Cardiac septum (tissue), 1 donor: Measurements from ENCODE around the gene CSPG5. TPM values are rescaled to one million over a fixed set of nuclear protein-coding genes. Genes with fewer than 3 reads are reported as not detected.

Source experiments
- DNase-seq: peaks from one replicate; pipeline ENCODE4 v3.0.0-alpha.2; 2020; ENCODE audit warnings: low spot score
- intact Hi-C: fragments of 100-400 bp; cut with DNase I; formaldehyde crosslinking; loops from one replicate; pipeline ENCODE4 v1.14.0; 2022
- long read RNA-seq: library from polyadenylated mRNA; unstranded; transcript quantifications from one replicate; pipeline ENCODE4 v2.0.0, GENCODE V29; 2021
- total RNA-seq: library from RNA; stranded (reverse); fragmentation: NEBNext Ultra II Directional; extraction: Animal tissue kit (Norgen Biotek cat#: 25700); gene quantifications from one replicate; pipeline ENCODE4 v1.2.1, GENCODE V29; 2021
- donor health status: DM: no; HTN: no; CAD: no.

The CSPG5 gene, protein sequence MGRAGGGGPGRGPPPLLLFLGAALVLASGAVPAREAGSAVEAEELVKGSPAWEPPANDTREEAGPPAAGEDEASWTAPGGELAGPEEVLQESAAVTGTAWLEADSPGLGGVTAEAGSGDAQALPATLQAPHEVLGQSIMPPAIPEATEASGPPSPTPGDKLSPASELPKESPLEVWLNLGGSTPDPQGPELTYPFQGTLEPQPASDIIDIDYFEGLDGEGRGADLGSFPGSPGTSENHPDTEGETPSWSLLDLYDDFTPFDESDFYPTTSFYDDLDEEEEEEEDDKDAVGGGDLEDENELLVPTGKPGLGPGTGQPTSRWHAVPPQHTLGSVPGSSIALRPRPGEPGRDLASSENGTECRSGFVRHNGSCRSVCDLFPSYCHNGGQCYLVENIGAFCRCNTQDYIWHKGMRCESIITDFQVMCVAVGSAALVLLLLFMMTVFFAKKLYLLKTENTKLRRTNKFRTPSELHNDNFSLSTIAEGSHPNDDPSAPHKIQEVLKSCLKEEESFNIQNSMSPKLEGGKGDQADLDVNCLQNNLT
- 0.32 TPM for total RNA-seq
- long read RNA-seq: 0 reads

DNA sequence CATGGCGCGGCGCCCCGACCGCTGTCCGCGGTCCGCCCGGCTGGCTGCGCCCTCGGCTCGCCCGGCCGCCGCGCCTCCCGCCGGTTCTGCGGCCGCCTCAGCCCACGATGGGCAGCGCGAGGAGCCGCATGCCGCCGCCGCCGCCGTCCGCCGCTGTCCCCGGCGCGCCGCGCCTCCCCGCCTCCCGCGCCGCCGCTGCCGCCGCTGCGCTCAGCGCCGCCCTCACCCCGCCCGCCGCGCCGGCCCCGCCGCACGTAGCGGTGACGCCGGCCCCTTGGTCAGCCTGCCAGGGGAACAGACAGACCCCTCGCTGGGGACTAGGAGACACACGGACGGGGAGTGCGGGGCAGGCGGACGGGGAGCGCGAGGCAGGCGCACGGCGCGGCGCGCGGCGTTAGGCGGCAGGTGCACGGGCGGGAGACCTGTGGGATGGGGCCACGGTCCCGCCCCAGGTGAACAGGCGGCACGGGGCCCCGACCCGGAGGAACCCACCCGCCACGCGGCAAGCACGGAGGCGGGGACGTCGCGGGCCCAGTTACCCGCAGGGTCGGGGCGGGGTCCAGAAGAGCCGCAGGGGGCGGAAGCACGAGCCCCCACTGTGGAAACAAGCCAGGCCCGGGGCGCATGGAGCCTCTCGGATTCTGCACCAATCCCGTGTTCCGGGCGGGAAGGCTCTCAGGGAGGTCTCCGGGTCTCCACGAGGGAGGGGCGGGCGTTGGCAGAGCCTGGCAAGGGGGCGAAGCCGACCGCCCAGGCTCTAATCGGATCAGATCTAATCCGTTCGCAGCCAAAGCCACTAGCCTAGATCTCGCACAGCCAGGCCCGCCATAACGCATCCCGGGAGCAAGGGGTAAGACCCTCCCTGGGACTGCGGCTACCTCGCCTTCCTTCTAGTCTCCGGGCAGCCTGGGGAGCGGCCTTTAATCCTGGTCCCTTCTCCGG, at the start of gene CSPG5:
Gene CSPG5, minus strand, starts transcription at position 175 of the 942 bp plus-strand sequence. Its CDS starts 172 bp downstream, at position 3.
- intact Hi-C loops: no loop called here
- DNase-seq: no peak

DNA sequence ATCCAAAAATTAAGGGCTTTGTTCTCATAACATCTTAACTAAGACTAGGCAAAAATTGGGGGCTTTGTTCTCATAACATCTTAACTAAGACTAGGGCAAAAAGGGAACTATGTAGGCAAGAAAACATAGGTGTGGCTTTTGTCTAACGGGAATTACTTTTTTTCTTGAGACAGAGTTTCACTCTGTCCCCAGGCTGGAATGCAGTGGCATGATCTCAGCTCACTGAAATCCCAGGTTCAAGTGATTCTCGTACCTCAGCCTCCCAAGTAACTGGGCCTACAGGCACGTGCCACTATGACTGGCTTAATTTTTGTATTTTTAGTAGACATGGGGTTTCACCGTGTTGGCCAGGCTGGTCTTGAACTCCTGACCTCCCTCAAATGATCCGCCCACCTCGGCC, 49.8 kb upstream of the CSPG5 start:
- intact Hi-C loops: no loop called here
- no peak for DNase-seq

DNA sequence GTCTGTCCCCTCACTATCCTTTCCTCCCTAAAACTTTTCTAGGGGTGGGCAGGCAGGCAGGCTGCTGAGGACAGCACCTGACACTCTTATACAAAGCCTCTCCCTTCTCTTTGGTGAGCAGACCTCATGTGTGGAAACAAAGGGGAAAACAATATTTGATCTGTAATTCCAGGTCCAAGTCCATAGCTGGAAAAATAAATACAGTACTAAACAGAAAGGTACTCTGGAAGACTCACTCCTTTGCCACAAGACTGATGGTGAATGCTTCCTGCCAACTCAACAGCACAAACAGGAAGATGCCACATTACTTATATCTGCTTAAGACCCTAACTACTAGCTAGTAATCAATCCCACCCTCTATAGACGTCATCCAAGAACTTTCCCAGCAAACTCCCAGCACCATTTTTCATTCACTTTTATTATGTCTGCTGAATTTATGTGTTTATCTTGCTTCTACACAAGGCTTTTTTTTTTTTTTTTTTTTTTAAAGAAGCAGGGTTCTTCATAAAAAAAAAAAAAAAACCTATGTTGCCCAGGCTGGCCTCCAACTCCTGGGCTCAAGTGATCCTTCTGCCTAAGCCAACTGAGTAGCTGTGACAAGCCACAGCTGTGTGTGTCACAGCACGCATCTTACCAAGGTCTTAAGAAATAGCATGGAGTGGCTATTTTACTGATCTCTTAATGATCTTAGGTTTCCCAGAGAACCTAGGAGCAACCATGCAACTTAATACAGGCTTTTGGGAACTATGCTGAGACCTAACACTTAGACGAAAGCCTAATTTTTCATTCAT, 44.2 kb upstream of the CSPG5 start:
- DNase-seq: no peak
- intact Hi-C loops: no loop called here

DNA sequence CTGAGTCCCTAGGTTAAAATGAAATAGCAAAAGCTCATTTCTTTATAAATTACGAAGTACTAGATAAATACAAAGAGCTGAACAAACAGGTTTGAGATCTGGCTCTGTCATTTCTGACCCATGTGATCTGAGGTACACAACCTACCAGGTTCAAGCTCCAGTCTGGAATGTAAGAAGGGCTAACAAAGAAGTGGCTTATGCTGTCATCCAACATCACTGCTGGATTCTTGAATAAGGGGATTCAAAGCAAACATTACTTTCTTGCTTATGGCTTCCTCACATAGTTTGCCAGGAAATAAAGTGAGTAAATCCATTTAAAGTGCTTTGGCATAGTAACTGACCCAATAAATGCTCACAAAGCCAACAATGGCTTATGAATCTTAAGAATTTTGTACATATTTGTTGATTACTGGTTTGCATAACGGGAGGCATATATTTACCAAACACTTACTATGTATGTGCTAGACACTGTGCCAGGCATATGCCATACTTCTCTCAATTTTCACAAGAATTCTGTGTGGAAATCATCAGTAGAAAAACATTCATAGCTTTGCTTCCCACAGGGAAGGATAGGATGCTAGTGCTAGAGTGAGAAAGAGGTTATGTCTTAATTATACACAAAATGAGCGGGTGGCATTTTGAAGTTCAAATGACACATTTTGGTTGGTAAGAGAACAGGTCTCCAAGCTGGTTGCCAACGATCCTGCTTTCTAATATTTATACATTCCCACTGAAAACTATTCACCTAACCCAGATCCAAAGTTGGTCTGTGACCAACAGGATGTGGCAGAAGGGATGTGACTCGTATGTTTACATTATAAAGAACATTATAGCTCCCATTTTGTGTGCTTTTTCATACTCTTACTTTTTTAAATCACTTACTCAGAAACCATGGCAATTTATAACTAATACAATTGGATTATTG, 38.7 kb upstream of the CSPG5 start:
- intact Hi-C loops: no loop called here
- no peak for DNase-seq

DNA sequence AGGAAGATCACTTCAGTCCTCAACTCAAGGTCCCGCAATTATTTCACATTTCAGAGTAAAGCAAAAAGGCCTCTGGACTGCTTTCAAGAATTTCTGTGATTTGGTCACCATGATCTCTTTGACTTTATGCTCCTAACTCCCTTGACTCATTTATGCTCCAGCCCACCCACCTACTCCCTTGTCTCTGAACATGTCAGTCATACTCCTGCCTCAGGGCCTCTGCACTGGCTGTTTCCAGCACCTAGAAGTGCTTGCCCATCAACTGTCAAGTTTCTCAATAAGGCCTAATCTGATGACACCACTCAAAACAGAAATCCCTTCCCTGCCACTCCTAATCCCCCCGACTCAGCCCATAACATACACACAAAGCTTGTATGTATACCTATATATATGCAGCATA, 36.1 kb upstream of the CSPG5 start:
- no peak for DNase-seq
- intact Hi-C loops: no loop called here

DNA sequence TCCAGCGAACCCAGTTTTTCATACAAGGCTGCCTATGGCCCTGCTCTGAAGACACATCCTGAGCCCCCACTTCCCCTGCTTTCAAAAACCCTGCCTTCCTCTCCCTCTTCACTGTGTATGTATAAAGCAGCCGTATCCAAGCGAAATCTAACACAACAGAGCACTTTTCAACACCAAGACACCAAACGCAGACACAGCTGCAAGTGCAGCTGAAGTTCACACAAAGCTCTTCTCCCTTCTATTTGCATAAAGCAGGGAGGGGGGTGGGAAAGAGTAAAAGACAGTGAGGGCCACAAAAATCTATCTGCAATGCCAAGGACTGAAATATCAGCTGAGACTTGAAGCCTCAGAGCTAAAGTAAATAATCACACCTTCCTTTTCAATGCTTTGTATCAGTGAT, 35.1 kb upstream of the CSPG5 start:
- DNase-seq: no peak
- intact Hi-C loops: no loop called here

DNA sequence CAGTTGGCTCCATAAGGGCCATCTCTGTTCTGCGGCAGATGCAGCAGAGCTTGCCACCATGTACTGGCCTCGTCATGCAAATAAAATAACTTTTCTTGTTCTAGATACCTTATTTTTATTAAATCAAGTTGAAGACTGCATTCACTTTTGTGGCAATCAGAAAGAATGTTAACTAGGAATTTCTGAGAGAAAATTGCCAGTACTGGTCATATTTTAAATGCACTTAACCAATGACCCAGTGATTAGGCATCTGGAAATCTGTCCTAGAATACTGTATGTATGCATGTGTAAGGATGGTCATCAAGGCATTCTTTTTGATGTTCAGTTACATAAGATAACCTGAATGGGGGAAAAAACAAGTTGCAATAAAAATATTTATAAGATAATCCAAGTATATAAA, 34.2 kb upstream of the CSPG5 start:
- intact Hi-C loops: no loop called here
- DNase-seq: no peak

DNA sequence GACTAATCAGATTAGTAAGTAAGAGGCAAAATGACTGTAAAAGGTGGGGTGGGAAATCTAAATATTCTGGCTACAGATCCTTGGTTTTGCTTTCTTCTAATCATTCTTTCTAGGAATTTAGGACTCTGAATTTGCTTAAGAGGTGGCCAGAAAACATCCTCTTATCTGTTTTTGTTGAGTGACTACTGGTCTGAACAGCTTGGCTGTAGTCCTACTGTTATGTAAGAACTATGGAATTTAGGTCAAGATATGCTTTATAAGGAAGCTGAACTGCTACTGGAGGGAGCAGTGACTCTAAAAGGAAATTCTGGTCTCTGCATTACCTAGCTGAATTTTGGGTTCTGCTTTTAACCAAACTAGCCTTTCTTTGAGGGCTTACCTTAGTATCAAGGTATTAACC, 33.5 kb upstream of the CSPG5 start:
- intact Hi-C loops: no loop called here

DNA sequence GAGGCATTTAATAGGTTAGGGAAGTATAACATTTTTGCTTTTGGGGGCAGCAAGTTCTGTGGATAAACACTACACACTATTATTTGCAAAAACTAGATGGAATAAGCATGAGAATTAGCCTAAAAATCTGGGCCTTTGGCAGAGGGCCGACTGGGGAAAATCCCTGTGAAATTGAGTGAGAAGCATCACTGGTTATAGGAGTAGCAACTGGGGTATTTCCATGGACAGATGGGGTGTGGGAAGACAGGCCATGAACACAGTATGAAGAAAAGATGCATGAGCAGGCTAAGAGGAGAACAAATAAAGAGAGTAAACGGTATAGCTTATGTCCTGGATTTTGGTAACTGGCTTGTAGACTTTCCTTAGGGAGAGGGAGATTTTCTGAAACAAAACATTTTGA, 32.9 kb upstream of the CSPG5 start:
- intact Hi-C loops: no loop called here
- DNase-seq: no peak

More for the DNA sequence above, 33.5 kb upstream of the CSPG5 start:
- no peak for DNase-seq

DNA sequence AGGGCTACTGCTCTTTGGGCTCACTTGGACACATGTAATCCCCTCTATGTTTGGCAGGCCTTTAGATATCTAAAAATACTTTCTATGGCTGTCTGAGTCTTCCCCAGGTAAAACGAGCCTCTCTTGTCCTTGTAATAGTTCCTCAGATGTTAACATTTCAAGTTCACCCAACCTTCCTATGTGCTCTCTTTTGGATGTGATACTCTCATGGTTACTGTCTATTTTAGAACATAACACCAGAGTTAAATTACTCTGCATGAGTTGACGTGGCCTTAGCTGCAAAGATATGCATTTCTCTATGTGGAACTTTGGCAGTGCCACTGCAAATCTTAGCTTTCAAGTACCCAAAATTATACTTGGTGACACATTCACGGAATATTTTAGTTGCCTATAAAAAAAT, 31.9 kb upstream of the CSPG5 start:
- intact Hi-C loops: no loop called here
- DNase-seq: no peak

DNA sequence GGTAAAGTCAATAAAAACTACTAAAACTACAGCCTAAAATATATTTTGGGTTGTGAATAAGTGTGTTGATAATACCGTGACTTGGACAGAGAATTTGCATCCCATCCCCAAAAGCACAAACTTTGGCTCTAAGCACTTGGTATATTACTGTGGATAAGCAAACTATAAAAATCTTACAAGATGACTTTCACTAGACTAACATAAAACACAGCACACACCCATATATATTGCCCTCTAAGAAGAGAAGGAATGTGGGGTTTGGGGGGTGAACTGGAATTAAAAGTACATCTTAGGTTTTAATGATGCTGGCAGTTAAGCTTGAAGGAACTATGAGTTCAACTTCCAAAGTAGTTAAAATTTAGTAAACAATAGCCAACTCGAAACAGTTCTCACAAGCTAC, 28.7 kb upstream of the CSPG5 start:
- intact Hi-C loops: no loop called here
- no peak for DNase-seq

DNA sequence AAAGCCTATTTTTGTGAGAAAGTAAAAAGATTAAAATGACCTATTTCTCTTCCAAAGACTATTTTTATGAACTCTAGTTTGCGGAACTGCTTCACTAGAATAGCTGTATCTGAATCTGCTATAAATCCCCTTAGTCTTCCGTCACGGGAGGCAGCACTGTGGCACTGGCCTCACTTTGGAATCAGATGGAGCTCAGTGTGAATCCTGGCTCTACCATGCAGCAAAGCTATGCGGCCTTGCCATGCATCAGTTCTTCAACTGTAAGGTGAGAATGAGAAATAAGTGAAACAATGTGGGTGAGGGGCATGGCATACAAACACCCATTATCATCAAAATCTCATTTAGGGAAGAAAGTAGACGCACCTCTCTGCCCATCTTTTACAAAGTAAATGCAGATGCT, 27.5 kb upstream of the CSPG5 start:
- intact Hi-C loops: no loop called here
- DNase-seq: no peak

DNA sequence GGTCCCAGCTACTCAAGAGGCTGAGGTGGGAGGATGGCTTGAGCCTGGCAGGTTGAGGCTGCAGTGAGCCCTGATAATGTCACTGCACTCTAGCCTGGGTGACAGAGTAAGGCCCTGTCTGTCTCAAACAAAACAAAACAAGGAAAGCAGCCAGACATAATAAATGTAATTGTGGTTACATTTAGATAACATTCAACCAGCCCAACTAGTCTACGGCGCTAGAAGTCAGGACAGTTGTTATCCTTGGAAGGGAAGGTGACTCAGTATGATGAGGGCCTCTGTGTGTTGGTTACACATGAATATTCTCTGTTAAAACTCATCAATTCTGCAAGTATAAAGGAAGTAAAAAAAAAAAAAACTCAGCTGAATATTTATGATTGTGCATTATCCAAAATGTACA, 27.0 kb upstream of the CSPG5 start:
- DNase-seq: no peak
- intact Hi-C loops: no loop called here

DNA sequence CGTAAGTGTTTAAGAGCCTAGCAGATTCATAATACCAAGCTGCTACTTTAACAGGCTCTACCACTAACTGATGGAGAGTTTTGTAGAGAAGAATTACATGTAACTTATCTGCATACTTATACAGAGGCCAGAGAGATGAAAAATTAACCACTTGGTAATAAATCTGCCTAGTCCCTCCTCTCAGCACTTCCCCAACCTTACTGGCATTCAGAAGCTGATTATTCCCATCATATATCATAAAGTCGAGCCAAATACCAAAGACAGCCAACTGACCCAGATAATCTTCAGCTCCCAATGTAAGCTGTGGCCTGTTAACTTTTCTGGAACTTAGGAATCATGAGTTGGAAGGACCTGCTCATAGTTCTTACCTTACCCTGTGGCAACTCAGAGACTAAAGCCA, 25.5 kb upstream of the CSPG5 start:
- no peak for DNase-seq
- intact Hi-C loops: no loop called here

DNA sequence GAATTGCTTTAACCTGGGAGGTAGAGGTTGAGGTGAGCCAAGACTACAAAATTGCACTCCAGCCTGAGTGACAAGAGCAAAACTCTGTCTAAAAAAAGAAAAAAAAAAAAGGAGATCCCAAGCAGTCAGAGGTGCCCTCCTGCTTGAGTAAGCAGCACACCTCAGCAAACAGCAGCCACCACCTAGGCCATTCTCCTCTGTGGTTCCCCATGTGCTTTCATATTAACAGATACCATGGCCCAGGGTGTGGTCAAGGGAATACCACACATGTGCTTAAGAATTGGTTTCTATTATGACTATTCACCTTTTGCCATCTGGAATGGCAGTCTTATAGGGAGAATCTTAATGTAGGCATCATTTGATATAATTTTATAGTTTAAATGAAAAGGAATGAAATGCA, 24.7 kb upstream of the CSPG5 start:
- intact Hi-C loops: no loop called here
- DNase-seq: no peak

DNA sequence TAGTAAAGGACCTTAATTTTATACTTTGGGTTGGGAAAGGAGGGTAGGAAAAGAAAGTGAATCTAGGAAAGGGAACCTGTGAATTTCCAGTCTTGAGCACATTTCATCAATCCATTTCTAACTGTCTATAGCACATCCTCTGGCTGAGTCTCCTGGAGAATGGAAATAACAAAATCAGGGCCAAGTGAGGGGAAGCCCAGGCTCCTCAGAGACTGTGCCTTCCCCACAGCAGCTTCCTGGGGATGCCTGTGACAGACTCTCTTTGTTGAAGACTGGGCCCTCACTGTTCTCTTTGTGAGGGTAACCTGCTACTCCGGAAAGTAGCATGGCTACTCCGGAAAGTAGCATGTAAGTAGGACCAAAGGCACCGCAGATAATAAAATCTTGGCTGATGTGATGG, 22.6 kb upstream of the CSPG5 start:
- intact Hi-C loops: no loop called here
- DNase-seq: no peak

DNA sequence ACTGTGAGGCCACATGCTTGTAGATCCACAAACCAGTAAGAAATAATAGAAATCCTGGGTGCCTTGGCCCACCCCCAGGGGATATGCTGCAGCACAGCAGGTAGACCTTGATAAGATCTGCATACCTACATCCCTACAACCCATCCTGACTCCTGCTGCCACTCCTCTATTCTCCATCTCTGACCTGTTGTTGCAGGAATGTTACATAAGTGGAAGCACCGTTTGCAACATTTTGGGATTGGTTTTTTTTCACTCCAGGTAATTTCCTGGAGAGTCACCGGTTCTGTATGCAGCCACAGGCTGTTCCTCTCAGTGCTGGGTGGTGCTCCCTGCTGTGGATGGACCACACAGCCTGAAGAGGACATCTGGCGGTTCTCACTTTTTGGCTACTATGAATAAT, 16.1 kb upstream of the CSPG5 start:
- DNase-seq: no peak
- intact Hi-C loops: no loop called here

DNA sequence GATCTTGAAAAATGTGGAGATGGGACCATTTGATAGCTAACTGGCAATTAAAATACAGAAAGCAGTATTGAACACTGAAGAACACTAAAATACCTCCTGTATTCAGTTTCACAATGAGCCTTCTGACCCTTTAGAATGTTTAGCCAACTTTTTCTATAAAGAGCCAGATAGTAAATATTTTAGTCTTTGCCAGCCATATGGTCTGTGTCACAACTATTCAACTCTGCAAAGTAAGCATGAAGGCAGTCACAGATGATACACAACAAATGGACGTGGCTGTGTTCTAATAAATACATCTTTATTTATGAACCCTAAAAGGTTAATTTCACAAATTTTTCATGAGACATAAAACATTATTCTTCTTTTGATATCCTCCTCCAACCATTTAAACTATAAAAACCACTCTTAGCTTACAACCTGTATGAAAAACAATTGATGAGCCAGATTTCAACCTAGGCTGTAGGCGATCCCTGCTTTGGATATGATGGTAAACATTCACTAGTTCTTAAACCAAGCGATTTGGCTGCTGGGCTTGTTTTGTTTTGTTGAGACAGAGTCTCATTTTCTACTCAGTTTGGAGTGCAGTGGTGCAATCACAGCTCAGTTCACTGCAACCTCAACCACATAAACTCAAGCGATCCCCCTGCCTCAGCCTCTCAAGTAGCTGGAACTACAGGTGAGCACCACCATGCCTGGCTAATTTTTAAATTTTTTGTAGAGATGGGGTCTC, 13.6 kb upstream of the CSPG5 start:
- DNase-seq: no peak
- intact Hi-C loops: no loop called here
